Natural killer cell treated with Interleukin-12 subunit alpha and Interleukin-12 subunit beta and Interleukin-15 and Interleukin-18, amount 100 ng/mL, for 72 hours (primary cell): ENCODE measurements around the gene FNDC3B. TPM values are rescaled to one million over a fixed set of nuclear protein-coding genes. Genes with fewer than 3 reads are reported as not detected.
"Not testable (repeated sequence)": the region's sequence is repeated elsewhere in the genome, so short reads cannot be mapped to it uniquely, and the experiment has no call there.

Experiments
- ATAC-seq, 2 donors: fragments of 150-1000 bp; cut with Tn5 transposase in 1 of 2; sonication (Bioruptor Pico), chemical (Tn5 transposase) in 1 of 2; 2 replicates each; pipeline ENCODE4 v1.10.0; 2021
- DNase-seq: peaks from one replicate; pipeline ENCODE4 v3.0.0; 2022; ENCODE audit warnings: low spot score
- H3K27ac Mint-ChIP-seq, 2 donors: 1 replicate in 1 of 2; 2 replicates in 1 of 2; pipeline ENCODE4 v1.8.0; 2022; ENCODE audit warnings: mixed read lengths in 2 of 2, mild to moderate bottlenecking in 1 of 2, moderate library complexity in 1 of 2
- H3K27me3 Mint-ChIP-seq, 2 donors: 1 replicate in 1 of 2; 2 replicates in 1 of 2; pipeline ENCODE4 v1.8.0; 2022; ENCODE audit warnings: mixed read lengths in 2 of 2
- H3K36me3 Mint-ChIP-seq: one replicate; pipeline ENCODE4 v1.8.0; 2022; ENCODE audit warnings: mixed read lengths
- H3K4me1 Mint-ChIP-seq, 2 donors: 1 replicate in 1 of 2; 2 replicates in 1 of 2; pipeline ENCODE4 v1.8.0; 2022; ENCODE audit warnings: low read depth in 2 of 2, mixed read lengths in 2 of 2, mild to moderate bottlenecking in 1 of 2
- H3K4me3 Mint-ChIP-seq: one replicate; pipeline ENCODE4 v1.8.0; 2022; ENCODE audit warnings: mixed read lengths
- H3K9me3 Mint-ChIP-seq: 2 replicates; pipeline ENCODE4 v1.8.0; 2022; ENCODE audit warnings: mixed read lengths
- total RNA-seq, 2 donors: library from RNA; stranded (reverse); gene quantifications; one replicate each; pipeline ENCODE4 v1.2.3, GENCODE V29; 2022

The FNDC3B gene
- total RNA-seq, 2 donors from 2014 or later, result 149 to 217 TPM

DNA sequence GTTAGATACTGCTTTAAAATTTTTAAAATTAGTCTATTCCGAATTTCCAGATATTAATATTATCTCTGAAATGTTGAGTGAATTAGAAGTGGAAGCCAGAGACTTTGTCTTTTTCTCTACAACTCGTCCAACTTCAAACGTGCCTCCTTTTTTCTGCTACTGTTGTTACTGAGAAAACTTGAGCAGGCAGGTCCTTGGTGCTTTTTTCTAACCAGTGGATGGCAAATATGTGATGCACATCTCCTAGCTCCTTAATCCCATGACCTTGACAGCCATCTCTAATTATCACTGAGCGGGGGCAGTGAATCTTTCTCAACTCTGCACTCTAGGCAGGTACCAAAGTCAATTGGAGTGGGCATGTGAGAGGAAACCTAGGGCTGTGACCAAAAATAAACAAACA is 50.7 kb downstream of the FNDC3B start:
- DNase-seq (no peak), ATAC-seq (no peak)
- Mint-ChIP-seq H3K9me3 (no peaks in the 10 kb centered on the region), H3K27ac (no peak overlapping the region), H3K4me1 (peaks cover 46 to 59% of the 10 kb centered on the region in 2 donors), H3K36me3 (peaks cover 14% of the 10 kb centered on the region), H3K4me3 (no peak overlapping the region), H3K27me3 (no peaks in the 10 kb centered on the region)

DNA sequence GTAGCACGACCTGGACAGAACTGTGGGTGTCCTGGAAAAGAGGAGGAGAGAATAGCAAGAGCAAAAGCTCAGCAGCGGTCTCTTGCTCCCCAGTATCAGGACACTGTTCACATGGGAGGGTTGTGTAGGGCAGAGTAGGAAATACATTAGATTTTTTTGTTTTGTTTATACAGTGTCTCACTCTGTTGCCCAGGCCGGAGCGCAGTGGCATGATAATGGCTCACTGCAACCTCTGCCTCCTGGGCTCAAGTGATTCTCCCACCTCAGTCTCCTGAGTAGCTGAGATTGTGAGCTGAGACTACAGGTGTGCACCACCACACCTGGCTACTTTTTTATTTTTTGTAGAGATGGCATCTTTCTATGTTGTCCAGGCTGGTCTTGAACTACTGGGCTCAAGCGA is 53.3 kb downstream of the FNDC3B start:
- peak overlapping the region; percentile 80 to 96 for H3K27ac Mint-ChIP-seq

DNA sequence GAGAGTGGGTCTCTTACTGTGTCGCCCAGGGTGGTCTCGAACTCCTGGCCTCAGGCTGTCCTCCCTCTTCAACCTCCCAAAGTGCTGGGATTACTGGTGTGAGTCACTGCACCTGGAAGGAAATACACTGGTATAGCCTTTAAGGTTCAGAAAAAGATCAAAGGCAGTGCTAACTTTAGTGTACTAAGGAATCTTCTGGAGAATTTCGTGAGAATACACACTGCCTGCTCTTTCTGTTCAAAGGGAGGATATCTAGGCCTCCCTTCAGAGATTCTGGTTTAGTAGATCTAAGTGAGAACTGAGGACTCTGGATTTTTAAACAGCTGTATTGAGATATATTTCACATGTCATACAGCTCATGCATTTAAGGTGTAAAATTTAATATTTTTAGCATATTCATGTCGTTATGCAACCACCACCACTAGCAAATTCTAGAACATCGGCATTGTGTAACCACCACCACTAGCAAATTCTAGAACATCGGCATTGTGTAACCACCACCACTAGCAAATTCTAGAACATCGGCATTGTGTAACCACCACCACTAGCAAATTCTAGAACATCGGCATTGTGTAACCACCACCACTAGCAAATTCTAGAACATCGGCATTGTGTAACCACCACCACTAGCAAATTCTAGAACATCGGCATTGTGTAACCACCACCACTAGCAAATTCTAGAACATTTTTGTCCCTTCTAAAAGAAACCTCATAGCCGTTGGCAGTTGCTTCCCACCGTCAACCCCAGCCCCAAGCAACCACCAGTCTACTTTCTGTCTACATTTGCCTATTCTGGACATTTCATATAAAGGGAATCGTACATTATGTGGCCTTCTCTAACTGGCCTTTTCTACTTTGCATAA is 54.4 kb downstream of the FNDC3B start:
- Mint-ChIP-seq H3K27ac (peak overlapping the region; percentile 88 to 96), H3K4me3 (peak overlapping the region; percentile 77), H3K4me1 (peaks cover 54 to 65% of the 10 kb centered on the region in 2 donors), H3K36me3 (peaks cover 20% of the 10 kb centered on the region)
- ATAC-seq, H3K9me3 Mint-ChIP-seq, DNase-seq, H3K27me3 Mint-ChIP-seq: not testable (repeated sequence)

More for the DNA sequence above, 53.3 kb downstream of the FNDC3B start:
- ATAC-seq (no peak), DNase-seq (no peak)
- Mint-ChIP-seq H3K4me3 (peak overlapping the region; percentile 19), H3K27me3 (no peaks in the 10 kb centered on the region), H3K9me3 (no peaks in the 10 kb centered on the region), H3K36me3 (peaks cover 20% of the 10 kb centered on the region), H3K4me1 (peaks cover 53 to 62% of the 10 kb centered on the region in 2 donors)

DNA sequence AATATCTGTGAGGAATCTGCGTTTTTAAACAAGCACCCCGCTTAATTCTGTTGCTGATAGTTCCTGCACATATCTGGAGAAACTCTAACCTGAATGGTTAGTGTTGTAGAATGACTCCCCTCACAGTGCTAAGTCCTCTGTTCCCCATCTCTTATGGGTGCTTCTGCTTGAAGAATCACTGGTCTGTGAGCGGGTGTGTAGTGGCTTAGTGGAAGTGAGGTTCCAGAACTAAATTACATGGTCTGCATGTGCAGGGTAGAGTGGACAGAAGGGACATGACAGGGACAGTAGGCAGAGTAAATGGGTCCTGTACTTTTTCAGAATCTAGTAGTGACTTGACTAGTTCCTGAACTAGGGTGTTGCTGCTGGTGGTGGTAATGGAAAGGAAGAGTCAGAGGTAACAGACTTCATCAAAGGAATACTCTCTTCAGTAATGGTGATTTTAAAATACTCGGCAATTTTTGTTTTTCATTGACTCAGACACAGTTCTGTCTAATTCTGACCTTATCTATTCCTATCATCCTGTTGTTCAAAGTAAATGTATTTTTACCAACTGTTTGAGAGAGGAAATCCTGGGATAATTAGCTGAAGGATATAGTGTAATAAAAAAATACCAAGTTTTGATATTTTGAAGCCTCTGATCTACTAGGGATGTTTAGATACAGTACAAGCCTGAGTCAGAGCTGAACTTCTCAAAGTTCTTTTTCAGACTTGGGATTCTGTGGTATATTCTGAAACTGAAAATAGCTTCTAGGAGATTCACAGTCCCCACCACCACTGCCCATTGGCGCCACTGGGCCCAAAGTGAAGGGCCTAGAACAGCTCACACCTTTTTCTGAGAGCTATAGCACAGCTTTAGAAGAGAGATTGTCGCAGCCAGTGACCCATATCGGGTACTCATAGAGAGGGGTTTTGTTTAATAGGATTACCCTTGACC is 55.5 kb downstream of the FNDC3B start:
- Mint-ChIP-seq H3K36me3 (peaks cover 20% of the 10 kb centered on the region), H3K4me1 (peaks cover 61 to 74% of the 10 kb centered on the region in 2 donors), H3K9me3 (no peaks in the 10 kb centered on the region), H3K27ac (peak overlapping the region; percentile 88 to 96), H3K4me3 (peak overlapping the region; percentile 77), H3K27me3 (no peaks in the 10 kb centered on the region)
- peak; percentile 83 for DNase-seq
- ATAC-seq, result peak; percentile 92 to 93

DNA sequence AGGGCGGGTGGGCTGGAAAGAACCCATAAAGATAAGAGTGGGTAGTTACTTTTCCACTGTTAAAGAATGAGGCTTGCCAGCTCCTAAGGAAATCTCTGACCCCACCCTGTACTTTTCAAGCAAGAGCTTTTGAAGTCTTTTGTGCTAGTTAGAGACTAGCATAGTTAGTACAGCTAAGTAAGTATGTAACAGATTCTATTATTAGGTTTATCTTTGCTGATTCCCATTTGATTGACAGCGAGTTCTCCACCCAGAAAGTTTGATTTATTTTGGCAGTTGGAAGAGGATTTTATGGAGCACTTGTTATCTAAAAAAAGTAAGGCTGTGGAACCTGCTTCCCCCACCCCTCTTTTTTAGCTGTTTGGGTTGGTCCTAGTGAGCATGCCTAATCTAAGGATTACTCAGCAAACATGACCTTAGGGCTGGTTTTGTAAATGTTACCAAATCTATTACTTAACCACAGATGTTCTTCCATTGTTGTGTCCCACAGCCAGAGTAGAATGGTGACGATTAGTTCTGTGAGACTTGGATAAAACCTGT is 57.6 kb downstream of the FNDC3B start:
- no peak for ATAC-seq
- H3K36me3 Mint-ChIP-seq, result peaks cover 20% of the 10 kb centered on the region
- H3K9me3 Mint-ChIP-seq, result no peaks in the 10 kb centered on the region
- peak overlapping the region; percentile 88 to 96 for H3K27ac Mint-ChIP-seq
- no peaks in the 10 kb centered on the region for H3K27me3 Mint-ChIP-seq
- H3K4me1 Mint-ChIP-seq, result peaks cover 57 to 66% of the 10 kb centered on the region in 2 donors
- no peak for DNase-seq
- H3K4me3 Mint-ChIP-seq, result peak overlapping the region; percentile 52

DNA sequence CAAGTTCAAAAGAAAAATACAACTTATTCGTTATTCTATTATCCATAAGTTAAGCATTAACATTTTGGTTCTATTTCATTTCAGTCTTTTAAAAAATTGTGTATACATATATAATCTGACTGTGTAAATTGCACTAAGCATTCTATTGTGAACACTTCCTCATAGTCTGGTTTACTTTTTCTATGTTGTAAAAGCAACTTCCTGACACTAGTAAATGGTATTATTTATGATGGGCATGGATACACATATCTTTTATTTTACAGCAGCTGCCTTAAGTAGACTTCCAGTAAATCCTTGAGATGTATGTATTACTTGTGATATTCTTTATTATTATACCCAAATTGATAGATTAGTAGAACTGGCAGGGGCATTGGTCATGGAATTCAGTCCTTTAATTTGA is 58.2 kb downstream of the FNDC3B start:
- DNase-seq, result no peak
- Mint-ChIP-seq H3K4me3 (no peak overlapping the region), H3K36me3 (peaks cover 13% of the 10 kb centered on the region), H3K27ac (peak overlapping the region; percentile 25 to 83), H3K27me3 (no peaks in the 10 kb centered on the region), H3K9me3 (no peaks in the 10 kb centered on the region), H3K4me1 (peaks cover 57 to 66% of the 10 kb centered on the region in 2 donors)
- ATAC-seq, result no peak

DNA sequence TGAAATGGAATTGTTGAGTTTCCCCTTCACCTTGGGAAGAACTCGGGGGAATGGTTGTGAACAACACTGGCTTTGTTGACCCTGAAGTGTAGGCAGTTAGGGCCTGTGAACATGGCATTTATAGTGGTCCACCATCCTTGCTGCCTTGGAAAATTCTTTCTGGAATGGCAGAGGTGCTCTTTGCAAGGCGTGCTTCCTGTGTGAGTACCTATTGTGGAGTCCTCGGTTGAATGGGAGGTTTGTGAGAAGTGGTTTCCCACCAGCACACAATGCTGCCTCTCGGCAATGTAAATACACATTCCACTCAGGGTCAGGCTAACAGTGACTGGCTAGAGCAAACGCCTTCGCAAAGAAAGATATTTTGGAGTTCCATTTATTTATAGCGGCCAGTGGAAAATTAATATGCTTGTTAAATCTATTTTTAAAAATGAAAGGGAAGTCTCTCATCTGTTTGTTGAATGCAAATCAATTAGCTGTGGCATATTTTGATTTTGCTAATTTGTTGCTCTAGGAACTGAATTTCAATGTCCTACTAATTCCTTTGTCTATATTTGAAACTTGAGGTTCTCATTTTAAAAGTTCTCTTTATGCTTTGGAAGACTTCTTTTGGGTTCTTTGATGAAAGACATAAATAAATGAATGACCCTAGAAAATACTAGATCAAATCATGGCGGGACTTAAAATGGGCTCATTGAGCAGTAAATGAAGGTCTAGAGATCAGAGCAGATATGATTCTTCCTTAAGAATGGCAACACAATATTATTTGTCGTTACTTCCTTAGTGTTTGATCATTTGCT is 59.5 kb downstream of the FNDC3B start:
- DNase-seq (no peak), ATAC-seq (no peak)
- H3K27ac Mint-ChIP-seq, result peak overlapping the region; percentile 25 to 83
- no peaks in the 10 kb centered on the region for H3K9me3 Mint-ChIP-seq
- H3K4me3 Mint-ChIP-seq, result peak overlapping the region; percentile 30
- H3K36me3 Mint-ChIP-seq, result peaks cover 13% of the 10 kb centered on the region
- no peaks in the 10 kb centered on the region for H3K27me3 Mint-ChIP-seq
- H3K4me1 Mint-ChIP-seq, result peaks cover 62 to 78% of the 10 kb centered on the region in 2 donors

DNA sequence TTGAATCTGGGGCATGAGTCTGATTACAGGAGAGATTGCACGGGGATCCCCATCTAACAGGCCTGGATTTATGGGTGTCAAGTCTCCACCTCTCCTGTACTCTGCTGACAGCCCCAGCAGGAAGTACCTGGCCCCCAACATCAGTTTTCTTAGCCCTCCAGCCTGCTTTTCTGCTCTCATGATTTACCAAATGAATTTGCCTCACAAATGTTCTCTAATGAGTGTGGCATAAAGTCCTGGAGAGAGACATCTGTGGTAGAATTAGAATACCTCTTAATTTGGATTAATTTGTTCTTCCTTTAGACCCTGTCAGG is 60.1 kb downstream of the FNDC3B start:
- Mint-ChIP-seq H3K27me3 (no peaks in the 10 kb centered on the region), H3K27ac (peak overlapping the region; percentile 25 to 83), H3K9me3 (no peaks in the 10 kb centered on the region), H3K36me3 (peaks cover 12% of the 10 kb centered on the region), H3K4me1 (peaks cover 60 to 75% of the 10 kb centered on the region in 2 donors), H3K4me3 (no peak overlapping the region)
- no peak for DNase-seq
- no peak for ATAC-seq

DNA sequence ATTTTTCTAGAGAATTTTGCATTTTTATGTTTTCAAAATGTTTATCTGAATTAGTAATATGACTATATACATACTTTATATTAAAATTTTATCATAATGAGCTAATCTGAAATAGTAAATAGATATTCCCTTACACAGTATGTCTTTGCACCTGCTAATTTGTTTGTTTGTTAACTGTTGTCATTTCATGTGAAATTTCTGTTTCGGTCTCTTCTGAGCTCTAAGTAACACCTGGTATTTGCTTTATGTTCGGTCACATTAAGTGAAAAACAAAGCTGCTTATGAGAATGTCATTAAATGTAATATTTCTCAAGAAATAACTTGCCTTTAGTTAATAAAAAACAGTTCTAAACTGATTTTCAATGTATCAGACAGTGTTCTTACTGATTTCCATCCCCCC is 61.1 kb downstream of the FNDC3B start:
- H3K4me1 Mint-ChIP-seq, result peaks cover 52 to 74% of the 10 kb centered on the region in 2 donors
- H3K27ac Mint-ChIP-seq, result no peak overlapping the region
- ATAC-seq (no peak), DNase-seq (no peak)
- no peaks in the 10 kb centered on the region for H3K27me3 Mint-ChIP-seq
- peaks cover 4% of the 10 kb centered on the region for H3K36me3 Mint-ChIP-seq
- H3K9me3 Mint-ChIP-seq, result no peaks in the 10 kb centered on the region
- no peak overlapping the region for H3K4me3 Mint-ChIP-seq

DNA sequence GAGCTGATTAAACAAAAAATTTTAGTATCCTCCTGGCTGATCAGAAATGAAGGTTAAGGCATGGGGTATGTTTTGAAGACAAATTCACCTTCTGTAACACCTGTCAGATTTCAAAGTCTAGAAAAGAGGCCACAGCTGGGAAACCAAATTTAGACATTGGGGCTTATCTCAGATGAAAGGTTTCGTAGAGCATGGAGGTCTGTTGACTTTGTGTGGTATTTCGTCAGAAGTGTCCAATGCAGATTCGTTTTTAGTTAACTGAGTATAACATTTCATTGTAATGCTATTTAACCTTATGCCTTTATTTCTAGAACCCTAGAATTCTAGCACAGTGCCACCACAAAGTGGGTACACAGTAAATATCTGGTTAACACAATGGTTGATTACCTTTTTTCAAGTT is 61.7 kb downstream of the FNDC3B start:
- Mint-ChIP-seq H3K27me3 (no peaks in the 10 kb centered on the region), H3K4me3 (no peak overlapping the region), H3K4me1 (peaks cover 52 to 74% of the 10 kb centered on the region in 2 donors), H3K36me3 (no peaks in the 10 kb centered on the region), H3K27ac (peak overlapping the region; percentile 68 to 95), H3K9me3 (no peaks in the 10 kb centered on the region)
- DNase-seq, result no peak
- no peak for ATAC-seq

DNA sequence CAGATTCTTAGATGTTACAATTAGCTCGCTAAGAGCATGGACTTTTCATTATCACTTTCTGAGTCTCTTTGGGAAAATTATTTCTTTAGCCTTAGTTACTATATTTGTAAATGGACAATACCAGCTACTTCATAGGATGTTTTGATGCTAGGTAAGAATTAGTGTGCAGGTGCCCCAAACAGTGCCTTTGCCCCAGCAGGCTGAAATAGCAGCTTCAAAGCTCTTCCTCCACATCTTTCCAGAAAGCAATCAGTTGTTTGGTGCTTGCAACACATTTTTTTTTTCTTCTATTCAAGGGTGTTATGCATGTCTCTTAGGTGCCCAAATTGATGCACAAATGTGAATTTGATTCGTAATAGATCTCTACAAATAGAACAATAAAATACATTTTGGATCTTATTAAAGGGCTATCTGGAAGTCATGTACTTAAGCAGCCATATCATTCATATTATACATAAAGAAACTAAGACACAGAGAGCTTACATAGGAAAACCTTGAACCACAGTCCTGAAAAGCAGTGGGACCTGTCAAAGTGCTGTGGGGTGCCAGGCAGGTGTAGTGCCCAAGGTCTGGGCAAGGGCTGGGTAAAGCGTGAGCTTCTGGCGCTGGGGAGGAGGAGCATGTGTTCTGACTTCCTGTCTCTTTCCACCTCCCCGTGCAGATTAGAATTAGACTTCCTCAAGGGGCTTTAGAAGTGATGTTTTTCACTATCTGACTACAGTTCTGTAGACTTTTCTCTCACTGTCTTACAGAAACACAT is 62.9 kb downstream of the FNDC3B start:
- H3K4me1 Mint-ChIP-seq, result peaks cover 55 to 75% of the 10 kb centered on the region in 2 donors
- ATAC-seq, result peak in 1 of 2 donors; percentile 39
- H3K27ac Mint-ChIP-seq, result peak overlapping the region; percentile 68 to 95
- no peak for DNase-seq
- no peaks in the 10 kb centered on the region for H3K9me3 Mint-ChIP-seq
- H3K36me3 Mint-ChIP-seq, result no peaks in the 10 kb centered on the region
- no peaks in the 10 kb centered on the region for H3K27me3 Mint-ChIP-seq
- peak overlapping the region; percentile 75 for H3K4me3 Mint-ChIP-seq

DNA sequence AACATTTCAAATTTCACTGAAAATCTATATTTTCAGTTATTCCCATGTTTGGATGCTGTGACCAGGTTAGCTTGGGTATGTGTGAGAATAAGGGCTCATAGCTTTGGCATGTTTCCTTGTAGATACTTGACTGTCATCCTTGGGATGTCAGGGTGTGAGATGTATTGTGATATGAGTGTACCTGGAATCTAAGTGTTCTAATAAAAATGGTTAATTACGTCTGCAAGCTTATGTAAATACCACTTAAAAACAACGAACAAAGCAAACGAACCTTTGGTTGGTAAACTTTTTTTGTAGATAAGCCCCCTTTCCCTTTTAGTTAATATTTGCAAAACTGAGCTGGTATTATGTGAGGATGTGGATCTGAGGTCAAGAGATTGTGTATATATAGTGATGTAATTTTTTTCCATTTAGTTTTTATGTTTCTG is 63.5 kb downstream of the FNDC3B start:
- Mint-ChIP-seq H3K9me3 (no peaks in the 10 kb centered on the region), H3K4me3 (peak overlapping the region; percentile 75), H3K4me1 (peaks cover 60 to 81% of the 10 kb centered on the region in 2 donors), H3K36me3 (no peaks in the 10 kb centered on the region), H3K27me3 (no peaks in the 10 kb centered on the region), H3K27ac (peak overlapping the region; percentile 68 to 95)
- no peak for ATAC-seq
- no peak for DNase-seq
